ENCODE data around the gene UHRF1. TPM values are rescaled to one million over a fixed set of nuclear protein-coding genes. Genes with fewer than 3 reads are reported as not detected.
A peak's percentile ranks its signal among the peaks of the same experiment; 100 is the strongest.

The UHRF1 gene
- total RNA-seq, 1 donor from 2014 or later = 143 TPM

DNA sequence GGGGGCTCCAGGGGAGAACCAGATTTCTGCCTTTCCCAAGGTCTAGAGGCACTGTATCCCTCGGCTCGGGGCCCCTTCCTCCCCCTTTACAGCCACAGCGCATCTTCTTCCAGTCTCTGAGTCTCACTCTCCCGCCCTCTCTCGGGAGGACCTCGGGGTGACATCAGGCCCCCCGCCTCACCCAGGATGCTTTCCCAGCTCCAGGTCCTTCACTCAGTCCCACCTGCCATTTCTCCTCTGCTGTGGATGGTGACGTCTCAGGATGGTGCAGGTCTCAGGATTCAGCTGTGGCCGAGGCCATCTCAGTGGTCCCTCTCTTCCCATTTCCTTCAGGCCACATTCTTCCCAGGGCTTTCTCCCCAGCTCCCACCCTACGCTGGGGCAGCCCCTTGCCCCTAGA lies 46.0 kb downstream of the UHRF1 start:
- H3K27ac Mint-ChIP-seq = no peak overlapping the region
- H3K4me3 Mint-ChIP-seq = no peak overlapping the region
- H3K4me1 Mint-ChIP-seq (ENCODE audit: low read depth) = no peaks in the 10 kb centered on the region
- peaks cover 27% of the 10 kb centered on the region for H3K36me3 Mint-ChIP-seq (ENCODE audit: low read depth)
- no peaks in the 10 kb centered on the region for H3K9me3 Mint-ChIP-seq
- intact Hi-C loops (cut with micrococcal nuclease) = no loop called here
- no peak for DNase-seq (ENCODE audit: low spot score)
- peaks cover 1% of the 10 kb centered on the region for H3K27me3 Mint-ChIP-seq (ENCODE audit: insufficient read depth)

DNA sequence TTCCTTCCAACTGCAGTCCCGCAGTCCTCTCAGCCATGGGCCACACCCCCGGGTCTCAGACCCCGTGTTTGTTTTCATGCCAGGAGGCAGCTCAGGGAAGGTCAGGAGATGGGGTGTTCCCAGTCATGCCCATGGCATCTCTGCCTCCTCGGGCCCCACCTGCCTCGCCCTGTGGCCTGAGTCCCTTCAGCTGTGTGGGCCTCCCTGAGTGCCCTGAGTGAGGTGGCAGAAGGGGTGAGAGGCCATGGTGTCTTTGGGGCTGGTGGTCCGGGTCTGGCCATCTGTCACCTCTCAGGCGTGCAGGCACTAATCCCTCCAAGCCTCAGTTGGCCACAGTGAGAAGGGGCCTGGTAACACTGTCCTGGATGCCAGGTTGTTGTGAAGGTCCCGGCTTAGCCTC lies 48.7 kb downstream of the UHRF1 start:
- Mint-ChIP-seq H3K36me3 (ENCODE audit: low read depth) (peaks cover 23% of the 10 kb centered on the region), H3K27me3 (ENCODE audit: insufficient read depth) (no peaks in the 10 kb centered on the region), H3K4me3 (no peak overlapping the region), H3K9me3 (no peaks in the 10 kb centered on the region), H3K27ac (no peak overlapping the region), H3K4me1 (ENCODE audit: low read depth) (no peaks in the 10 kb centered on the region)
- intact Hi-C loops (cut with micrococcal nuclease) = no loop called here
- DNase-seq (ENCODE audit: low spot score) = no peak

DNA sequence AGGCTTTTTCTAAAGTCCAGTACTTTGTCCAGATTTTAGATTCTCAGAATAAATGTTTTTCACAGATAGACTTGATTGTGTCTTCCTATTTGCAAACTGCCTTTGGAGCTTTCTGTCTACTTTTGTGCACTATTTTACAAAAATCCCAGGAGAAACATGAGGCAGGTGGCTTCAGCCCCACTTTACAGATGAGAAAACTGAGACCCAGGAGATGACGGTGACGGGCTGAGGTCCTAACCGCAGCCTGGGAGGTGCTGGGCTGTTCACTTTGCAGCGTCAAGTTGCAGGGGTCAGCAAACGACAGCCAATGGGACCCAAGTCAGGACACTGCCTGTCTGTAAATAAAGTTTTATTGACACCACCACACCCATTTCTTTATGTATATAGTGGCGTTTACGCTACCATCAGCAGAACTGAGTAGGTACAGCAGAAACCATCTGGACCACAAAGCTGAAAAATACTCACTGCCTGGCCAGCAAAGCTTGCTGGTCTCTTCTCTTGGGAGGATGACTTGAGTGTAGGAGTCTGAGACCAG lies 52.9 kb downstream of the UHRF1 start:
- no peak for DNase-seq (ENCODE audit: low spot score)
- Mint-ChIP-seq H3K27ac (no peak overlapping the region), H3K27me3 (ENCODE audit: insufficient read depth) (no peaks in the 10 kb centered on the region), H3K4me1 (ENCODE audit: low read depth) (peaks cover 4% of the 10 kb centered on the region), H3K9me3 (no peaks in the 10 kb centered on the region), H3K36me3 (ENCODE audit: low read depth) (peaks cover 24% of the 10 kb centered on the region), H3K4me3 (no peak overlapping the region)
- intact Hi-C loops (cut with micrococcal nuclease) = no loop called here

- no peaks in the 10 kb centered on the region for H3K9me3 Mint-ChIP-seq
- H3K27me3 Mint-ChIP-seq (ENCODE audit: insufficient read depth) = no peaks in the 10 kb centered on the region
- intact Hi-C loops (cut with micrococcal nuclease) = loop anchor here (5.0 kb wide), 1 partner anchor 243 kb away; the partner anchor contains the start of gene DPP9
- peaks cover 19% of the 10 kb centered on the region for H3K36me3 Mint-ChIP-seq (ENCODE audit: low read depth)
- no peak overlapping the region for H3K4me3 Mint-ChIP-seq
- DNase-seq (ENCODE audit: low spot score) = no peak
- peaks cover 22% of the 10 kb centered on the region for H3K4me1 Mint-ChIP-seq (ENCODE audit: low read depth)
- no peak overlapping the region for H3K27ac Mint-ChIP-seq
Observed at GRCh38 chr19:4965061-4965460, 55.8 kb downstream of the UHRF1 start.

DNA sequence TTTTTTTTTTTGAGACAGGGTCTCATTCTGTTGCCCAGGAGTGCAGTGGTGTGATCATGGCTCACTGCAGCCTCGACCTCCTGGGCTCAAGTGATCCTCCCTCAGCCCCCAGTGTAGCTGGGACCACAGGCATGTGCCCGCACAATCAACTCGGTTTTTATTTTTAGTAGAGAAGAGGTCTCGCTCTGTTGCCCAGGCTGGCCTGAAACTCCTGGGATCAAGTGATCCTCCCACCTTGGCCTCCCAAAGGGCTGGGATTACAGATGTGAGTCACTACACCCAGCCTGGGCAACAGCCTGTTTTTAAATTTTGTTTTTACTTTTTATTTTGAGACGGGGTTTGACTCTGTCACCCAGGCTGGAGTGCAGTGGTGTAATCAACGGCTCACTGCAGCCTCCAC lies 57.3 kb downstream of the UHRF1 start:
- intact Hi-C loops (cut with micrococcal nuclease) = loop anchor here (5.0 kb wide), 1 partner anchor 244 kb away; the partner anchor contains the start of gene DPP9

DNA sequence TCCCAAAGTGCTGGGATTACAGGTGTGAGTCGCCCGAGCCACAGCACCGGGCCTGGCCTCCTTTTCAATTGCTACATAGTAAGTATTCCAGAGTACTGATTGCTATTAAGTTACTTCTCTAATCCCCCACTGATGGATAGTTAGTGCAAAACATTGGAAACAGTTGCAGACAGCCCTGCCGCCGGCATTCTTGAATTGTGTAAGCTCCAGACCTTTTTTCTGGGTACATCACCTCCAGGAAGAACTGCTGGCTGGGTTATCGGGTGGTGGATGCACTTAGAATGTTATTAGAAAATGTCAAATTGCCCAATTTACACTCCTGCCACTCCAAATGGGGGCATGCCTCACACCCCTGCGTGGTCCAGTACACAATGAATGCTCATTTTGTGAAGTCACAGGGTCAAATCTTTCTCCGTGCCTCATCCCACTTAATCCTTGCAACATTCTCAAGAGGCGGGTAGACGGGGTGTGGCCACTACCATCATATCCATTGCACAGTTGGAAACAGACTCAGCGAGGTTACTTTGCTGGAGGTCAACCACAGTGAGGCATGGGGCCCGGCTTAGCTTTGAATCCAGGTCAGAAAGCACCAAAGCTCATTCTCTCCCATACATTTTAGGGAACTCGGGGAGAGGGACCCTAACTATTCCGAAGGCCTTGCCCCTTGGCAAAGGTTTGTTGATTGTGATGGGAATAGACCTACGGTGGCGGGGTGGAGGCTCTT lies 58.6 kb downstream of the UHRF1 start:
- Mint-ChIP-seq H3K27ac (peak overlapping the region; percentile 93), H3K36me3 (ENCODE audit: low read depth) (peaks cover 22% of the 10 kb centered on the region), H3K27me3 (ENCODE audit: insufficient read depth) (no peaks in the 10 kb centered on the region), H3K4me1 (ENCODE audit: low read depth) (peaks cover 43% of the 10 kb centered on the region), H3K9me3 (no peaks in the 10 kb centered on the region), H3K4me3 (peak overlapping the region; percentile 83)
- DNase-seq (ENCODE audit: low spot score) = no peak
- intact Hi-C loops (cut with micrococcal nuclease) = loop anchor here (1.0 to 5.0 kb wide), 4 partner anchors 53 to 246 kb away; partner anchors contain the start of genes DPP9 and PLIN3

More for the DNA sequence above, 57.3 kb downstream of the UHRF1 start:
- DNase-seq (ENCODE audit: low spot score) = no peak
- peaks cover 37% of the 10 kb centered on the region for H3K4me1 Mint-ChIP-seq (ENCODE audit: low read depth)
- H3K27me3 Mint-ChIP-seq (ENCODE audit: insufficient read depth) = no peaks in the 10 kb centered on the region
- H3K36me3 Mint-ChIP-seq (ENCODE audit: low read depth) = peaks cover 23% of the 10 kb centered on the region
- no peak overlapping the region for H3K4me3 Mint-ChIP-seq
- H3K27ac Mint-ChIP-seq = peak overlapping the region; percentile 40
- no peaks in the 10 kb centered on the region for H3K9me3 Mint-ChIP-seq

DNA sequence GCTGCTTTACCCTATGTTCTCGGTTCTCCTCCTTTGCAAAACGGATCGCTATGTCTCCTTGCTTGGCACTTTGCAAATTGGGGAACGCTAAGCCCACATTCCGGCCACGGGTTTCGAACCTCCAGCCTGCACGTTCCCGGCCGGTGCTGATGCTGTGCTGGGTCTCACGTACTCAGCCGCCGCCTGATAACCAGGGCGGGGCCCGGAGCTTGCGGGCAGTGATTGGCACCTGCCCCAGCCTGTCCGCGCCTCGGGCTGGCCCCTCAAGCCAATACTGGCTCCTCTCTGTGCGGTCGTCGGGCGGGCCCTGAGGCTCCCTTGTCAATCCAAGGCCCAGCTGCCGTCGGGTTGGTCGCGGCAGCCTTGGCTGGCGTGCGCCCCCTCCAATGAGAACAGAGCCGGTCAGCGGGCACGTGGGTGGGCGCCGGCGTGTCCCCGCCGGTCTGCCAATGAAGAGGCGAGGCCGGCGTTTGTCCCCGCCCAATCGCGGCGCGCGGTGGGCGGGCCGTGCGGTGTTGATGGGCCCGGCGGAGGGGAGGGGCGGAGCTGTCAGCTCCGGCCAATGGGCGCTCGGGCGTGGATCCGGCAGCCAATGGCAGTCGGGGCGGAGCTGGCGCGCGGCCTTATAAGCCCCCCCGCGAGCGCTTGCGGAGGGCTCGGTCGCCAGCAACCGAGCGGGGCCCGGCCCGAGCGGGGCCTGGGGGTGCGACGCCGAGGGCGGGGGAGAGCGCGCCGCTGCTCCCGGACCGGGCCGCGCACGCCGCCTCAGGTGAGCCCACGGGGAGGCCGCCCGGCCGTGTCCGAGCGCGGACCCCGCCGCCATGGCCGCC lies 59.4 kb downstream of the UHRF1 start, which contains the start of gene KDM4B:
KDM4B (plus strand) TSS at position 652 of the 830 bp plus-strand sequence. CDS start 63,778 bp downstream, outside the sequence.
- H3K27me3 Mint-ChIP-seq (ENCODE audit: insufficient read depth) = no peaks in the 10 kb centered on the region
- intact Hi-C loops (cut with micrococcal nuclease) = loop anchor here (1.0 to 5.0 kb wide), 4 partner anchors 53 to 246 kb away; partner anchors contain the start of genes DPP9 and PLIN3
- peak within 1 kb of the TSS; percentile 93 for H3K27ac Mint-ChIP-seq
- peak within 1 kb of the TSS; percentile 94 for H3K4me3 Mint-ChIP-seq
- H3K9me3 Mint-ChIP-seq = no peaks in the 10 kb centered on the region
- H3K4me1 Mint-ChIP-seq (ENCODE audit: low read depth) = peaks cover 43% of the 10 kb centered on the region
- H3K36me3 Mint-ChIP-seq (ENCODE audit: low read depth) = peaks cover 21% of the 10 kb centered on the region
- DNase-seq (ENCODE audit: low spot score) = peak; percentile 100

- no peaks in the 10 kb centered on the region for H3K27me3 Mint-ChIP-seq (ENCODE audit: insufficient read depth)
- no peaks in the 10 kb centered on the region for H3K9me3 Mint-ChIP-seq
- H3K4me1 Mint-ChIP-seq (ENCODE audit: low read depth) = peaks cover 43% of the 10 kb centered on the region
Observed at GRCh38 chr19:4969292-4969771, 60.0 kb downstream of the UHRF1 start.

DNA sequence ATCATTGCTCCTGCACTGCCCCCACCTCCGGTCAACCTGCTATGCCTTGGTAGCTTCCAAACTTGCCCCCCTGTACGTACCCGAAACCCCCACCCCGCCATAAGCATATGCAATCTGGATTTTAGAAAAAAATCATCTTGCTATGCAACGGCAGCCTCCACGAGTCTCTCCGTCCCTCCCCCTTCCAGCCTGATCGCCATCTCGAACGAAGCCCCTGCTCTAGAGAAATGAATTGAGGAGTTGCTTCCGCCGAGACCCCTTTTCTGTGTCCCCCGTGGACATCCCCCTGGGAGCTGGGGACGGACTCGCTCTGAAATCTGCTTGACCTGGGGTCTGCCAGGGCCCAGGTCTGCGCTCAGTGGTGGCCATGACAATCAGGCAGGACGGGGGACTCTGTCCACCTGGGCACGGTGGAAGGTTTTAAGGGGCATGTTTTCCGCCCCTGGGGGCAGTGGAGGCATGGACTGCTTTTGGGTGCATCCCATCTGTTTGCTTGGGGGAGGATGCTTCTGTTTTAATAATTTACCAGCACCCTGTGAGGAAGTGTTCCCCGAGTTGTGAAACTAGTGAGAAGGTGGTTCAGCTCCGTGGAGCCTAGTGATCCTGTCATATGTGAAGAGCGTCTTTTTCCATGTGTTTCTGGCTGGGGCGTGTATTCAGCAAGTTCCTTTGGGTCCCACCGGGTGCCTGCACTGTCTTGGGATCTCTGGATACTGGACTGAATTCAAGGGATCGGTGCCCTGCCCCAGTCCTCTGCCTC lies 60.7 kb downstream of the UHRF1 start:
- intact Hi-C loops (cut with micrococcal nuclease) = loop anchor here (5.0 kb wide), 1 partner anchor 248 kb away; the partner anchor contains the start of gene DPP9
- Mint-ChIP-seq H3K27ac (peak overlapping the region; percentile 81), H3K36me3 (ENCODE audit: low read depth) (peaks cover 18% of the 10 kb centered on the region), H3K4me3 (peak overlapping the region; percentile 94), H3K9me3 (no peaks in the 10 kb centered on the region), H3K4me1 (ENCODE audit: low read depth) (peaks cover 43% of the 10 kb centered on the region), H3K27me3 (ENCODE audit: insufficient read depth) (no peaks in the 10 kb centered on the region)
- DNase-seq (ENCODE audit: low spot score) = peak; percentile 5

More at GRCh38 chr19:4969292-4969771, 60.0 kb downstream of the UHRF1 start:
- DNase-seq (ENCODE audit: low spot score) = no peak
- peak overlapping the region; percentile 94 for H3K4me3 Mint-ChIP-seq
- intact Hi-C loops (cut with micrococcal nuclease) = loop anchor here (5.0 kb wide), 1 partner anchor 247 kb away; the partner anchor contains the start of gene DPP9
- peak overlapping the region; percentile 81 for H3K27ac Mint-ChIP-seq
- H3K36me3 Mint-ChIP-seq (ENCODE audit: low read depth) = peaks cover 18% of the 10 kb centered on the region

GRCh38 chr19:4970558-4971423 lies 61.5 kb downstream of the UHRF1 start:
- Mint-ChIP-seq H3K27ac (peak overlapping the region; percentile 76), H3K9me3 (no peaks in the 10 kb centered on the region), H3K27me3 (ENCODE audit: insufficient read depth) (no peaks in the 10 kb centered on the region), H3K36me3 (ENCODE audit: low read depth) (peaks cover 16% of the 10 kb centered on the region), H3K4me1 (ENCODE audit: low read depth) (peaks cover 43% of the 10 kb centered on the region), H3K4me3 (peak overlapping the region; percentile 94)
- DNase-seq (ENCODE audit: low spot score) = no peak
- intact Hi-C loops (cut with micrococcal nuclease) = no loop called here

DNA sequence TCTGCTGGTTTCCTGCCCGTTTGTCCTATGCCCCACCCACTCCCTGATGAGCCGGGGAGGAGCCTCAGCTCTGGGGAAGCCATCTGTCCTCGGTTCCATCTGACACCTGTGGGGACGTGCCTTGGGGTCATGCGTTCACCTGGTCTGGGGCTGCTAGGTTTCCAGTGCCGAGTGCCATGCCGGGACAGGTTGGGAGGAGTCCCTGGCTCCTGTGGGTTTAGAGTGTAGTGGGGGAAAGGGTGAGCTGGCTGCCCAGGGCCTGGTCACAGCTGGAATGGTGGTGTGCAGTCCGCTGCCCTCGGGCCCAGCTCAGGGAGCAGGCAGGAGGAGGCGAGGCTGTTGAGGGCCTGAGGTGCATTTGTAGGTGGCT lies 62.1 kb downstream of the UHRF1 start:
- intact Hi-C loops (cut with micrococcal nuclease) = no loop called here
- peak; percentile 37 for DNase-seq (ENCODE audit: low spot score)
- peaks cover 43% of the 10 kb centered on the region for H3K4me1 Mint-ChIP-seq (ENCODE audit: low read depth)
- no peaks in the 10 kb centered on the region for H3K27me3 Mint-ChIP-seq (ENCODE audit: insufficient read depth)
- H3K36me3 Mint-ChIP-seq (ENCODE audit: low read depth) = peaks cover 11% of the 10 kb centered on the region
- H3K27ac Mint-ChIP-seq = peak overlapping the region; percentile 76
- peak overlapping the region; percentile 94 for H3K4me3 Mint-ChIP-seq
- no peaks in the 10 kb centered on the region for H3K9me3 Mint-ChIP-seq
